Stimulated activated CD4-positive, alpha-beta T cell treated with anti-CD3 and anti-CD28 coated beads, Interleukin-4, amount 100 ng/mL, for 4 hours (primary cell): Measurements from ENCODE around the gene GNG5.
A peak's percentile ranks its signal among the peaks of the same experiment; 100 is the strongest.
"Not testable (repeated sequence)": the region's sequence is repeated elsewhere in the genome, so short reads cannot be mapped to it uniquely, and the experiment has no call there.

Source experiments
- DNase-seq, 2 experiments: peaks; one replicate each; pipeline ENCODE4 v3.0.0-alpha.2; 2020

The GNG5 gene

GRCh38 chr1:84481317-84481716 lies 25.1 kb downstream of the GNG5 start:
- DNase-seq, result no peak

- no peak for DNase-seq
Observed at GRCh38 chr1:84480650-84481049, 25.7 kb downstream of the GNG5 start.

- no peak for DNase-seq
Observed at GRCh38 chr1:84479998-84480397, 26.4 kb downstream of the GNG5 start.

GRCh38 chr1:84478876-84479868 lies 27.2 kb downstream of the GNG5 start, which contains the start of gene RPF1:
Gene RPF1 (plus strand): TSS chr1:84479266. CDS start chr1:84479282, 16 bp downstream.
- DNase-seq, result peak; percentile 69 to 76

- DNase-seq, result no peak
Observed at GRCh38 chr1:84476225-84476624, 30.2 kb downstream of the GNG5 start.

GRCh38 chr1:84467298-84467697 lies 39.1 kb downstream of the GNG5 start:
- no peak for DNase-seq

GRCh38 chr1:84462118-84462517 lies 44.3 kb downstream of the GNG5 start:
- DNase-seq, result no peak

- DNase-seq, result no peak
Observed at GRCh38 chr1:84452436-84452835, 53.9 kb downstream of the GNG5 start.

GRCh38 chr1:84450910-84451309 lies 55.5 kb downstream of the GNG5 start:
- no peak for DNase-seq

- not testable (repeated sequence) for DNase-seq
Observed at GRCh38 chr1:84448704-84449103, 57.7 kb downstream of the GNG5 start.
